Skeletal muscle satellite cell (primary cell): ENCODE data around the gene CTNNA2.

ENCODE experiments used
- H3K27me3 ChIP-seq: 2 replicates; pipeline ENCODE4 v1.7.0; 2013; ENCODE audit warnings: low read length; ENCODE audit not compliant: control insufficient read depth, insufficient read depth
- H3K36me3 ChIP-seq: 2 replicates; pipeline ENCODE4 v1.7.0; 2013; ENCODE audit warnings: mild to moderate bottlenecking, control low read depth, low read length; ENCODE audit not compliant: insufficient read depth
- H3K4me1 ChIP-seq: 2 replicates; pipeline ENCODE4 v1.7.0; 2013; ENCODE audit warnings: low read length; ENCODE audit not compliant: control insufficient read depth, insufficient read depth
- H3K4me2 ChIP-seq: 2 replicates; pipeline ENCODE4 v1.7.0; 2013; ENCODE audit warnings: mild to moderate bottlenecking, low read length
- H3K4me3 ChIP-seq: 2 replicates; pipeline ENCODE4 v1.7.0; 2013; ENCODE audit warnings: low read length
- H3K9ac ChIP-seq: 2 replicates; pipeline ENCODE4 v1.7.0; 2013; ENCODE audit warnings: mild to moderate bottlenecking, low read depth, low read length, moderate library complexity
- H3K9me3 ChIP-seq: replicated peaks from 2 replicates; pipeline ENCODE4 v1.7.0; 2013; ENCODE audit warnings: mild to moderate bottlenecking, control low read depth, low read length

The CTNNA2 gene

GRCh38 chr2:80105015-80105640, 592.3 kb downstream of the CTNNA2 start:
- Histone ChIP-seq H3K4me1 (no peaks in the 10 kb centered on the region), H3K36me3 (no peaks in the 10 kb centered on the region), H3K4me2 (no peak overlapping the region), H3K9me3 (no peaks in the 10 kb centered on the region), H3K4me3 (no peak overlapping the region), H3K27me3 (no peaks in the 10 kb centered on the region), H3K9ac (no peak overlapping the region)

GRCh38 chr2:80111185-80111584, 598.3 kb downstream of the CTNNA2 start:
- H3K9ac ChIP-seq, result no peak overlapping the region
- H3K36me3 ChIP-seq, result no peaks in the 10 kb centered on the region
- no peak overlapping the region for H3K4me2 ChIP-seq
- H3K9me3 ChIP-seq, result peaks cover 10% of the 10 kb centered on the region
- H3K4me3 ChIP-seq, result no peak overlapping the region
- no peaks in the 10 kb centered on the region for H3K27me3 ChIP-seq
- no peaks in the 10 kb centered on the region for H3K4me1 ChIP-seq

GRCh38 chr2:80112790-80113189, 599.9 kb downstream of the CTNNA2 start:
- peaks cover 10% of the 10 kb centered on the region for H3K9me3 ChIP-seq
- no peaks in the 10 kb centered on the region for H3K4me1 ChIP-seq
- H3K4me2 ChIP-seq, result no peak overlapping the region
- H3K27me3 ChIP-seq, result no peaks in the 10 kb centered on the region
- no peak overlapping the region for H3K4me3 ChIP-seq
- no peaks in the 10 kb centered on the region for H3K36me3 ChIP-seq
- no peak overlapping the region for H3K9ac ChIP-seq

GRCh38 chr2:80113399-80113798, 600.5 kb downstream of the CTNNA2 start:
- Histone ChIP-seq H3K4me1 (no peaks in the 10 kb centered on the region), H3K4me3 (no peak overlapping the region), H3K9ac (no peak overlapping the region), H3K27me3 (no peaks in the 10 kb centered on the region), H3K4me2 (no peak overlapping the region), H3K36me3 (no peaks in the 10 kb centered on the region), H3K9me3 (peaks cover 10% of the 10 kb centered on the region)

- Histone ChIP-seq H3K9ac (no peak overlapping the region), H3K9me3 (peaks cover 10% of the 10 kb centered on the region)
Measured at GRCh38 chr2:80114812-80115211, 602.0 kb downstream of the CTNNA2 start.

GRCh38 chr2:80117401-80117800, 604.5 kb downstream of the CTNNA2 start:
- peaks cover 10% of the 10 kb centered on the region for H3K9me3 ChIP-seq

More at GRCh38 chr2:80114812-80115211, 602.0 kb downstream of the CTNNA2 start:
- H3K36me3 ChIP-seq, result no peaks in the 10 kb centered on the region
- H3K4me2 ChIP-seq, result no peak overlapping the region
- H3K4me3 ChIP-seq, result no peak overlapping the region
- no peaks in the 10 kb centered on the region for H3K4me1 ChIP-seq
- no peaks in the 10 kb centered on the region for H3K27me3 ChIP-seq

GRCh38 chr2:80120866-80121265, 608.0 kb downstream of the CTNNA2 start:
- Histone ChIP-seq H3K4me2 (no peak overlapping the region), H3K9ac (no peak overlapping the region), H3K27me3 (no peaks in the 10 kb centered on the region), H3K4me3 (no peak overlapping the region), H3K4me1 (no peaks in the 10 kb centered on the region), H3K9me3 (peaks cover 6% of the 10 kb centered on the region), H3K36me3 (no peaks in the 10 kb centered on the region)

More at GRCh38 chr2:80117401-80117800, 604.5 kb downstream of the CTNNA2 start:
- H3K4me2 ChIP-seq, result no peak overlapping the region
- no peaks in the 10 kb centered on the region for H3K27me3 ChIP-seq
- H3K9ac ChIP-seq, result no peak overlapping the region
- no peak overlapping the region for H3K4me3 ChIP-seq
- no peaks in the 10 kb centered on the region for H3K4me1 ChIP-seq
- H3K36me3 ChIP-seq, result no peaks in the 10 kb centered on the region

GRCh38 chr2:80122675-80123074, 609.8 kb downstream of the CTNNA2 start:
- H3K4me3 ChIP-seq, result no peak overlapping the region
- no peaks in the 10 kb centered on the region for H3K27me3 ChIP-seq
- no peak overlapping the region for H3K9ac ChIP-seq
- H3K36me3 ChIP-seq, result no peaks in the 10 kb centered on the region
- no peak overlapping the region for H3K4me2 ChIP-seq
- no peaks in the 10 kb centered on the region for H3K4me1 ChIP-seq
- H3K9me3 ChIP-seq, result peaks cover 6% of the 10 kb centered on the region

GRCh38 chr2:80126596-80127189, 613.8 kb downstream of the CTNNA2 start:
- Histone ChIP-seq H3K27me3 (no peaks in the 10 kb centered on the region), H3K4me3 (no peak overlapping the region), H3K36me3 (no peaks in the 10 kb centered on the region), H3K4me2 (no peak overlapping the region), H3K9me3 (peaks cover 6% of the 10 kb centered on the region), H3K4me1 (no peaks in the 10 kb centered on the region), H3K9ac (no peak overlapping the region)

GRCh38 chr2:80128080-80128479, 615.2 kb downstream of the CTNNA2 start:
- H3K9me3 ChIP-seq, result peaks cover 6% of the 10 kb centered on the region
- no peak overlapping the region for H3K4me2 ChIP-seq
- H3K4me3 ChIP-seq, result no peak overlapping the region
- no peaks in the 10 kb centered on the region for H3K4me1 ChIP-seq
- H3K27me3 ChIP-seq, result no peaks in the 10 kb centered on the region
- no peak overlapping the region for H3K9ac ChIP-seq
- no peaks in the 10 kb centered on the region for H3K36me3 ChIP-seq

- no peaks in the 10 kb centered on the region for H3K36me3 ChIP-seq
- no peak overlapping the region for H3K4me3 ChIP-seq
- H3K9me3 ChIP-seq, result no peaks in the 10 kb centered on the region
- H3K4me1 ChIP-seq, result no peaks in the 10 kb centered on the region
- H3K4me2 ChIP-seq, result no peak overlapping the region
- H3K9ac ChIP-seq, result no peak overlapping the region
- H3K27me3 ChIP-seq, result no peaks in the 10 kb centered on the region
Measured at GRCh38 chr2:80132281-80132680, 619.4 kb downstream of the CTNNA2 start.

GRCh38 chr2:80135001-80135400, 622.1 kb downstream of the CTNNA2 start:
- Histone ChIP-seq H3K36me3 (no peaks in the 10 kb centered on the region), H3K9ac (no peak overlapping the region), H3K4me2 (no peak overlapping the region), H3K4me1 (no peaks in the 10 kb centered on the region), H3K27me3 (no peaks in the 10 kb centered on the region), H3K4me3 (no peak overlapping the region), H3K9me3 (no peaks in the 10 kb centered on the region)
